Activated CD4-positive, alpha-beta T cell treated with anti-CD3 and anti-CD28 coated beads, Interleukin-2, Interleukin-4, amounts not matched to agents 100 ng/mL and 50 ng/mL, durations not matched to agents 16 hours and 8 hours (primary cell): ENCODE measurements around the gene MEF2B.
A peak's percentile ranks its signal among the peaks of the same experiment; 100 is the strongest.

Experiments
- DNase-seq: peaks from one replicate; pipeline ENCODE4 v3.0.0-alpha.2; 2020; ENCODE audit warnings: low spot score

The MEF2B gene

DNA sequence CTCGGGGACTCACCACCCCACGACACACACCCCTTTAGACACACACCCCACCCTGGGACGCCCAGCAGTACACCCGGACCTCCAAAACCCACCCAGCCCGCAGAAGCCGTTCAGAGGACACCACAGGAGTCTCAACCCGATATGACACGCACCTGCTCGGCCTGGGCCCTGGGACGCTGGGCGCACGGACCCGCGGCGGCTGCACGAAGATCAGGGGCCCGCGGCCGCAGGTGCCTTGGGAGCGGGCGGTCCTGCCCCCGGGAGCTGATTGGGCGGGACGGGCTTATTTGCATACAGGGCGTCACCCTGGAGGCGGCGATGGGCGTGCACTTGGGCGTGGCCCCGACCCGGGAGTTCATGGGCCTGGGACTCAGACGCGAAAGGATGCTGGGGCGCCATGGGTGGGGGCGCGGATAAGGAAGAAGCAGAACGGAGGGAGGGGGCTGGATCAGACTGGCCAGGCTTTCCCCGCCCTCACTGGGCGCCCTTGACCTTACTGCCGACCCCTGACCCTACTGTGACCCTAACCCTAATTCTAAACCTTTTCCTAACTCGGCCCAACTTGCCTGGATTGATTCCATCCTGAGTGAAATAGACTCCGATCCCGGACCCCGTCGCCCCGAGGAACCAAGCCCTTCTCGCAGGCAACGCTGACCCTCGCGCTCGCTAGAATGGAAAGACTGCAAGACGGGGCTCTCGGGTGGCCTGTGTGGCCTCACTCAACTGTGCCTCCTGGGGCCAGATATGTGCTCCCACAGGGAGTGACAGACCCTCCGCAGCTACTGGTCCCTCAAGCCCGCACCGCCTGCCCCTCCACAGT, at the start of gene MEF2B:
Gene MEF2B, minus strand, starts transcription at position 211 of the 820 bp plus-strand sequence. CDS start 19,528 bp downstream, outside the sequence.
- peak; percentile 67 for DNase-seq

DNA sequence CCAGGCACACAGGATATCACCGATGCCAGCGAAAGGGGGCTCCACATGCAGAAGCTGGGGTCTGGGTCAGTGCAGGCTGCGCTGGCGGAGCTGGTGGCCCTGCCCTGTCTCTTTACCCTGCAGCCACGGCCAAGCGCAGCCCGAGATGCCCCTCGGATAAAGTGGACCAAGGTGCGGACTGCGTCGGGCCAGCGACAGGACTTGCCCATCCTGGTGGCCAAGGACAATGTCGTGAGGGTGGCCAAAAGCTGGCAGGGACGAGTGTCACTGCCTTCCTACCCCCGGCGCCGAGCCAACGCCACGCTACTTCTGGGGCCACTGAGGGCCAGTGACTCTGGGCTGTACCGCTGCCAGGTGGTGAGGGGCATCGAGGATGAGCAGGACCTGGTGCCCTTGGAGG, 48.8 kb upstream of the MEF2B start:
- DNase-seq: no peak

DNA sequence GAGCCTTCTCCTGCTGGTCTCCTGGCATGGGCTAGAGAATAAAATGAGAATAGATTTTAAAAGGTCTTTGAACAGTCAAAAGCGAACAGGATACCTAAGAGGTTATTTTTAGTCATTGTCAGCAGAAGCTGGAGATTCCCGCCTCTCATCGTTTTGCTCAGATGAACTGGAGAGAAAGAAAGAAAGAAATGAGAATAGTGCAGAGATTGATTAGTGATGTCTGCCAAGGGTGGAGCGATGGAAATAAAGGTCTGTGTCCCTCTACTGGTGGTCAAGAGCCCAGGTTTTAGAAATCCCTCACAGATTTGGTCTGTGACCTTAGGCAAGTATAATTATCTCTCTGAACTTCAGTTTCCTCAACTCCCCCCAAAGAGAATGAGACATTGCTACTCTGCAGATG, 47.0 kb upstream of the MEF2B start:
- peak; percentile 6 for DNase-seq

- DNase-seq: no peak
Observed at GRCh38 chr19:19215792-19216191, 45.7 kb upstream of the MEF2B start.

DNA sequence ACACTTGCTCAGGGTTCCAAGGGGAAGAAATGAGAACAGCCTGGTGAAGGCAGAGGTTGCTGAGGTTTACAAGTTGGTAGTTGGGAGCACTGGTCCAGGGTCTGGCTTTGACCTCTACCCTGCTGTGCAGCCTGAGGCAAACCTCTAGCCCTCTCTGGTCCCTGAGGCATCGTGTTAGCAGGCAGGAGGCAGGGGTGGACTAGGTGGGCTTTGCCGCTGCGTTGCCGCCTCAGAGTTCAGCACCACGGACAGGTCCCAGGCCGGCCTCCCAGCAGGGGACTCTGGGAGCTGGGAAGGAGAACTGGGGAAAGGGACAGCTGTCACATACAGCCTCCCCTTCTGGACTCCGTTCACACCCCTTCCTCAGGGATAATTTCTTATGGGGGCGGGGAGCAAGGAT, 44.8 kb upstream of the MEF2B start:
- no peak for DNase-seq

GRCh38 chr19:19214159-19214490, 44.1 kb upstream of the MEF2B start:
- DNase-seq: no peak

- DNase-seq: no peak
Observed at GRCh38 chr19:19213426-19214158, 43.5 kb upstream of the MEF2B start.

DNA sequence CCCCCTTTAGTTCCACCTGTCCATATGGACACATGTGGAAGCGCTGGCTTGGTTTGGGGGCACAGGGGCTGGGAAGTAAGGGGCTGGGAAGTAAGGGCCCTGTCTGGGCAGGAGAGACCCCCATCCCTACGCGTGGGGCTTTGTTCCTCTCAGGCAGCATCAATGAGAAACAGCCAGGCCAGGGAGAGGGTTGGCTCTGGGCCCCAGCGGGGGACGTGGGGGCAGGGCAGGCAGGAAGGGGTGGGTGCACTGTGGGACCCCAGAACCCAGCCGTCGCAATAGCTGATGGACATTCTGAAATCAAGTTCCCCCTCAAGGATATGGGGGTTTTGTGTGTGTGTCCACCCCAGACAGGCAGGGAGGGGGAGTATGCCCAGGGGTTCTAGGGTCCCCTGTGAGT, 42.9 kb upstream of the MEF2B start:
- DNase-seq: no peak

DNA sequence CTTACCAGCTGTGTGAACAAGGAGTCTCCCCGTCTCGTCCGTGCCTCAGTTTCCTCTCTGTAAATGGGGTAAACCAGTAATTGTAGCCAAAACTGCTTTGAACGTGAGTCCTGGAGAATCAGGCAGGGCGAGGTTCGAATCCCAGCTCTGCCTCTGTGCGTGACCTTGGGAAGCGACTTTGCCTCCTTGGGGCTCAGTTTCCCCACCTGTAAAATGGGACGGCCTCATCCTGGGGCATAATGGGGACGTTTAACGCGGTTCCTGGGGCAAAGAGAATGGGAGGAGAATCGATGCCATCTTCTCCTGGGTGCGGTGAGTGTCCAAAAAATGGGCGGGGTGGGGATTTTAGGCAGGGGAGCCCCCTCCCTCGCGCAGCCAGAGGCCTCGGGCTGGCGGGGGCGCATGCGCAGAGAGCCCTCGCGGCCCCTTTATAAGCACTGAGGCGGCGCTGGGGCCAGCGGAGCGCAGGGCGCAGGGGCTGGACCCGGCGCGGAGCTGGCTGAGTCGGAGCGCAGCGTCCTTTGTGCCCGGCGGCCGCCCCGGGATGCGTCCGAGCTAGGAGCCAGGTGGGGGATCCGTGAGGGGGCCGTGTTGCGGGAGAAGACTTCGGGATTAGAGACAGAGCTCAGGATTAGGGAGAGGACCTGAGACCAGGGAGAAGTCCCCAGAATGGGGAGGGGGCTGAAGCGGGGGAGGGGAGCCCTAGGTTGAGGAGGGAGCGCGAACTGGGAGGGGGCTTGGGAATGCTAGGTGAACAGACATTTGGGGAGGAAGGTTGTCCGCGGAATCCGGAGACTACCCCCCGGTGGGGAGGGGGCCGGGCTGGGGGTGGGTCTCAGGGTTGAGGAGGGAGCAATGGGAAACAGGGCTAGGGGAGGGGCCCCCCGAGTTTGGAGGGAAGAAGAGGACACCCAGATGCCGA, 41.7 kb upstream of the MEF2B start, which contains the start of gene NCAN:
Gene NCAN, plus strand, starts transcription at position 460 of the 922 bp plus-strand sequence. CDS start 4,996 bp downstream, outside the sequence.
- no peak for DNase-seq

DNA sequence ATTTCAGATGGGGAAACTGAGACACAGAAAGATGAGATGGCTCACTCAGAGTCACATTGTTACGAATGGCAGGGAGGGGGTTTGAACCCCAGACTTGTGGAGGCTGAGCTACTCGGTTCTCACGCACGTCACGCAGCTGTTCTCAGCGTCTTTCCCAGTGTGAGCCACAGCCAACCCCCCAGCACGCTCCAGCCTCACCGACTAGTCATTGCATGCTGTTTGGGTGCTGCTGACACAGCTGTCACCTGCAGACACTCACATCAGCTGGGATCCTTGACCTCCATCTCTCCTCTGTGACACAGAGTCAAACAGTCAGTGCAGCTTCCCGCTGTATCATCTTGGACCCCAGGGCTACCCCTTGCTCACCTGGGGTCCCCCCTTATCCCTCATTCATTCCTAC, 39.3 kb upstream of the MEF2B start:
- no peak for DNase-seq

GRCh38 chr19:19207637-19208572, 37.8 kb upstream of the MEF2B start:
- DNase-seq: no peak

GRCh38 chr19:19206938-19207337, 36.9 kb upstream of the MEF2B start:
- DNase-seq: no peak

DNA sequence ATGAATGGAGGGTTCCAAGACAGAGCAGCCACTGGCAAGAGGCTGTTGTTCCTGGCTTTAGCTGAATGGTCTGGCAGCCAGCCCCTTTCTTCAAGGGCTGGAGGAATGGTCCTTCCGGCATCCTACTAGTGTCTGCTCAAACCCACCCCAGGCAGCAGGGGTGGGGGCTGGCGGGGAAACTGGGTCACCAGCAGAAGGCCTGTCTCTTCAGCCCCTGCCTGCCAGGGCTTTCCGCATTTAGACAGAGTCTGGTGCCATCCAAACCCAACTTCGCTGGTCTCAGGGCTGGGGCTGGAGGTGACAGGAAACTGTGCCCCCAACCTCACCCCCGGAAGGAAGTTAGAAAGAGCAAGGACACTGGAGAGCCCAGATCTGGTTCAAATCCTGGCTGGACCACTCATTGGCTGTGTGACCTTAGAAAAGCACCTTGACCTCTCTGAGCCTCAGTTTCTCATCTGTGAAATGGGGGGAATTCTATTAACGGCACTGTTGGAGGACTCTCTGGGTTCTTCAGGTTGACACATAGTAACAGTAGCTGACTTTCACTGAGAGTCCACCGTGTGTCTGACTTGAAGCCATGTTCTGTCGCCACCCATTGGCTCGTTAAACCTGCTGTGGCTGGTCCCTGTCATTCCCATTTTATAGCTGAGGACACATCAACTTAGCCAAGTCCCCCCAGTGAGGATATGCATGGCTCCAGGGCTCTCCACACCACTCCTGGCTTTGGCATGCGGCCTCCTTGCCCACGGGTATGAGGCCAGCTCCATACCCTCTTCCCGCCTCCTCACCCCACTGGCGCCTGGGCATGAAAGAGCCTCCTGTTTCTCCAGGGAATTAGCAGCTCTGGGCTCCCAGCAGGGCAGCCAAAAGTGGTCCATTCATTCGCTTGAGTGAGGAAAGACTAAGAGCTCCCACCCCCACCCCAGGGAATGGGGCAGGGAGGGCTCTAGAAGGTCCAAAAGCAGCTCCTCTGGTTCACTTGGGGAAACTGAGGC, 35.6 kb upstream of the MEF2B start:
- no peak for DNase-seq

GRCh38 chr19:19204181-19204580, 34.1 kb upstream of the MEF2B start:
- no peak for DNase-seq

GRCh38 chr19:19203012-19203856, 33.2 kb upstream of the MEF2B start, which contains the start of gene NR2C2AP:
NR2C2AP (minus strand) TSS chr19:19203414; CDS start chr19:19203060, 354 bp downstream.
- DNase-seq: peak; percentile 93

- DNase-seq: no peak
Observed at GRCh38 chr19:19202707-19203011, 32.6 kb upstream of the MEF2B start.

- no peak for DNase-seq
Observed at GRCh38 chr19:19201697-19202630, 31.9 kb upstream of the MEF2B start.

DNA sequence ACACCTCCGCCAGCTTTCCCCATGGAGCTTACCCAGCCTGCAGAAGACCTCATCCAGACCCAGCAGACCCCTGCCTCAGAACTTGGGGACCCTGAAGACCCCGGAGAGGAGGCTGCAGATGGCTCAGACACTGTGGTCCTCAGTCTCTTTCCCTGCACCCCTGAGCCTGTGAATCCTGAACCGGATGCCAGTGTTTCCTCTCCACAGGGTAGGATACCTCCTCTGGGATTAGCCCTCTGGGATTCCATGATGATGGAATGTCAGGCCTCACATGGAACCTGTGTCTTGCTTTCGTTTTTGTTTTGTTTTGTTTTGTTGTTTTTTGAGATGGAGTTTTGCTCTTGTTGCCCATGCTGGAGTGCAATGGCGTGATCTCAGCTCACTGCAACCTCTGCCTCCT, 23.9 kb upstream of the MEF2B start:
- DNase-seq: no peak
